Measurements from ENCODE around the gene CSNK1A1. TPM values are rescaled to one million over a fixed set of nuclear protein-coding genes. Genes with fewer than 3 reads are reported as not detected.

Gene CSNK1A1
- total and polyA plus RNA-seq, 2 donors from 2014 or later: 63.9 to 221 TPM

- no peaks in the 10 kb centered on the region for H3K27me3 ChIP-seq (ENCODE audit: control insufficient read depth, insufficient read depth, low read length)
- DNase-seq (no peak), FAIRE-seq (no peak)
- H3K9me3 ChIP-seq (ENCODE audit: control insufficient read depth in 2 of 3, insufficient read depth in 1 of 3, low read length in 3 of 3): no peaks in the 10 kb centered on the region
- no peak overlapping the region for H3K27ac ChIP-seq (ENCODE audit: low read depth in 2 of 2, low read length in 2 of 2)
- no peak overlapping the region for H3K9ac ChIP-seq (ENCODE audit: low read length in 3 of 3)
- TF ChIP-seq, protein P1, sequence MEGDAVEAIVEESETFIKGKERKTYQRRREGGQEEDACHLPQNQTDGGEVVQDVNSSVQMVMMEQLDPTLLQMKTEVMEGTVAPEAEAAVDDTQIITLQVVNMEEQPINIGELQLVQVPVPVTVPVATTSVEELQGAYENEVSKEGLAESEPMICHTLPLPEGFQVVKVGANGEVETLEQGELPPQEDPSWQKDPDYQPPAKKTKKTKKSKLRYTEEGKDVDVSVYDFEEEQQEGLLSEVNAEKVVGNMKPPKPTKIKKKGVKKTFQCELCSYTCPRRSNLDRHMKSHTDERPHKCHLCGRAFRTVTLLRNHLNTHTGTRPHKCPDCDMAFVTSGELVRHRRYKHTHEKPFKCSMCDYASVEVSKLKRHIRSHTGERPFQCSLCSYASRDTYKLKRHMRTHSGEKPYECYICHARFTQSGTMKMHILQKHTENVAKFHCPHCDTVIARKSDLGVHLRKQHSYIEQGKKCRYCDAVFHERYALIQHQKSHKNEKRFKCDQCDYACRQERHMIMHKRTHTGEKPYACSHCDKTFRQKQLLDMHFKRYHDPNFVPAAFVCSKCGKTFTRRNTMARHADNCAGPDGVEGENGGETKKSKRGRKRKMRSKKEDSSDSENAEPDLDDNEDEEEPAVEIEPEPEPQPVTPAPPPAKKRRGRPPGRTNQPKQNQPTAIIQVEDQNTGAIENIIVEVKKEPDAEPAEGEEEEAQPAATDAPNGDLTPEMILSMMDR (IDR thresholded peaks at IDR 0.05; ENCODE audit: borderline replicate concordance, extremely low read depth, insufficient read depth): no peak
- intact Hi-C loops (cut with DNase I): no loop called here
- no peak overlapping the region for H3K4me3 ChIP-seq (ENCODE audit: low read length in 3 of 3)
- no peaks in the 10 kb centered on the region for H3K36me3 ChIP-seq (ENCODE audit: control insufficient read depth in 2 of 3, insufficient read depth in 3 of 3, low read length in 3 of 3)
- no peaks in the 10 kb centered on the region for H3K4me1 ChIP-seq (ENCODE audit: control insufficient read depth in 2 of 3, insufficient read depth in 2 of 3, low read depth in 1 of 3, low read length in 3 of 3)
These were observed 43.1 kb upstream of the CSNK1A1 start for GRCh38 chr5:149594206-149594895.

- Histone ChIP-seq H3K9me3 (ENCODE audit: control insufficient read depth in 2 of 3, insufficient read depth in 1 of 3, low read length in 3 of 3) (no peaks in the 10 kb centered on the region), H3K4me1 (ENCODE audit: control insufficient read depth in 2 of 3, insufficient read depth in 2 of 3, low read depth in 1 of 3, low read length in 3 of 3) (no peaks in the 10 kb centered on the region), H3K9ac (ENCODE audit: low read length in 3 of 3) (no peak overlapping the region), H3K27me3 (ENCODE audit: control insufficient read depth, insufficient read depth, low read length) (no peaks in the 10 kb centered on the region), H3K27ac (ENCODE audit: low read depth in 2 of 2, low read length in 2 of 2) (no peak overlapping the region), H3K36me3 (ENCODE audit: control insufficient read depth in 2 of 3, insufficient read depth in 3 of 3, low read length in 3 of 3) (no peaks in the 10 kb centered on the region), H3K4me3 (ENCODE audit: low read length in 3 of 3) (no peak overlapping the region)
- TF ChIP-seq, protein P1 (IDR thresholded peaks at IDR 0.05; ENCODE audit: borderline replicate concordance, extremely low read depth, insufficient read depth): no peak
- no peak for DNase-seq
- intact Hi-C loops (cut with DNase I): no loop called here
- FAIRE-seq: no peak
These were observed 42.1 kb upstream of the CSNK1A1 start for GRCh38 chr5:149593370-149593769.

DNA sequence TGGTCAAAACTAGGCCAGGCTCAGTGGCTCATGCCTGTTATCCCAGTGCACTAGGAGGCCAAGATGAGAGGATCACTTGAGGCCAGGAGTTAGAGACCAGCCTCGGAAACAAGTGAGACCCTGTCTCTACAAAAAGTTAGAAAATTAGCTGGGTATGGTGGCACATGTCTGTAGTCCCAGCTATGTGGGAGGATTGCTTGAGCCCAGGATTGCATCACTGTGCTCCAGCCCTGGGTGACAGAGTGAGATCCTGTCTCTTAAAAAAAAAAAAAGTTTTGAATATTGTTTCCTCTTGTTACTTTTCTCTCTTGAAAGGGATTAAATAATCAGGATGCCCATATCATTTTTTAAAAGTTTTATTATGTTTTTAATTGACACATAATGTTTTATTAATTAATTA lies 37.7 kb upstream of the CSNK1A1 start:
- FAIRE-seq (no peak), DNase-seq (no peak)
- Histone ChIP-seq H3K36me3 (ENCODE audit: control insufficient read depth in 2 of 3, insufficient read depth in 3 of 3, low read length in 3 of 3) (no peaks in the 10 kb centered on the region), H3K4me1 (ENCODE audit: control insufficient read depth in 2 of 3, insufficient read depth in 2 of 3, low read depth in 1 of 3, low read length in 3 of 3) (peaks cover 0 to 2% (median 0%) of the 10 kb centered on the region in 3 donors), H3K27me3 (ENCODE audit: control insufficient read depth, insufficient read depth, low read length) (no peaks in the 10 kb centered on the region), H3K9ac (ENCODE audit: low read length in 3 of 3) (no peak overlapping the region), H3K9me3 (ENCODE audit: control insufficient read depth in 2 of 3, insufficient read depth in 1 of 3, low read length in 3 of 3) (no peaks in the 10 kb centered on the region), H3K27ac (ENCODE audit: low read depth in 2 of 2, low read length in 2 of 2) (no peak overlapping the region), H3K4me3 (ENCODE audit: low read length in 3 of 3) (no peak overlapping the region)
- TF ChIP-seq, protein P1 (IDR thresholded peaks at IDR 0.05; ENCODE audit: borderline replicate concordance, extremely low read depth, insufficient read depth): no peak
- intact Hi-C loops (cut with DNase I): no loop called here

Data from kidney (tissue), 14 donors.